Activated CD4-positive, alpha-beta T cell treated with anti-CD3 and anti-CD28 coated beads, Interleukin-2, amount 10 ng/mL, durations not matched to agents 24 days and 14 days (primary cell): ENCODE results near the gene AGFG1. TPM values are rescaled to one million over a fixed set of nuclear protein-coding genes. Genes with fewer than 3 reads are reported as not detected.

Experiments used
- DNase-seq: peaks from one replicate; pipeline ENCODE4 v3.0.0; 2022
- H3K27ac Mint-ChIP-seq: one replicate; pipeline ENCODE4 v1.8.0; 2022; ENCODE audit warnings: mild to moderate bottlenecking, mixed read lengths
- H3K27me3 Mint-ChIP-seq: one replicate; pipeline ENCODE4 v1.8.0; 2022; ENCODE audit warnings: mixed read lengths
- H3K36me3 Mint-ChIP-seq: one replicate; pipeline ENCODE4 v1.8.0; 2022; ENCODE audit warnings: low read depth, mild to moderate bottlenecking, mixed read lengths
- H3K4me1 Mint-ChIP-seq: one replicate; pipeline ENCODE4 v1.8.0; 2021; ENCODE audit warnings: mixed read lengths
- H3K4me3 Mint-ChIP-seq: one replicate; pipeline ENCODE4 v1.8.0; 2022; ENCODE audit warnings: mild to moderate bottlenecking, moderate library complexity, mixed read lengths
- H3K9me3 Mint-ChIP-seq: one replicate; pipeline ENCODE4 v1.8.0; 2021; ENCODE audit warnings: mixed read lengths
- intact Hi-C: fragments of 100-400 bp; cut with micrococcal nuclease; formaldehyde crosslinking; loops from one replicate; pipeline ENCODE4 v1.15.1; 2023
- total RNA-seq: library from RNA; stranded (reverse); gene quantifications from 2 replicates; pipeline ENCODE4 v1.2.3, GENCODE V29; 2022

The AGFG1 gene
- total RNA-seq, 1 donor from 2014 or later = 229 TPM

DNA sequence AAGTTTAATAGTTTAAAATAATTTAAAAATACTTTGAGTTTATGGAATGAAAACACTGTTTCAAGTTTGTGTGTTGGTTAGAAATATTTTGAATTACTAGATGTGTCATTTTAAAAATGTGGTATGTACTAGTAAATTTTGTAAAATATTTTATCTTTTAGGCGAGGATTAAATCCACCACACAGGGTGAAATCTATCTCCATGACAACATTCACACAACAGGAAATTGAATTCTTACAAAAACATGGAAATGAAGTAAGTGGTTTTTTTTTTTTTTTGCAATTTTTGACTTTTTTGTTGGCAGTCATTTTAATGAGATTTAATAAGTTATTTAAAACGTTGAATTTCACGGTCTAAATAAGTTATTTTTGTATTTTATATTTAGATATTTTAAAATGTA, 19.4 kb downstream of the AGFG1 start:
- DNase-seq = no peak
- Mint-ChIP-seq H3K4me3 (no peak overlapping the region), H3K36me3 (peaks cover 31% of the 10 kb centered on the region), H3K27ac (no peak overlapping the region), H3K4me1 (peaks cover 9% of the 10 kb centered on the region), H3K27me3 (no peaks in the 10 kb centered on the region), H3K9me3 (no peaks in the 10 kb centered on the region)
- intact Hi-C loops = no loop called here

DNA sequence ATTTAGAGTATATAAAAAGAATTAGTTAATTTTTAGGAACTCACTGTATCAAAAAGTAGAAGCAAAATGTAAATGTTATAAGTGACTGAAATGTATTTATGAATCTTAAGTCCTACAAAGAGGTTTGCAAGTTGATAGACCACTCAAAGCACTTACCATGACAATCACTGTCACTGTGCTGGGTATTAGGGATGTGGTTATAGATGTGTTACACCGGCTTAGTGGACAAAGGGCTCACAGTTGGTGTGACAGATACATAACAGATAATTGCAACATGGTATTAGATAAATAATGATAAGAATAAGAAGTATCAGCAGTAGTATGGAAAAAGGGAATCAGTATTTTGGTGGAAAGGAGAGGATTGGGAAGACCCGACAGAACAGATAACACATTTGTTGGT, 21.6 kb downstream of the AGFG1 start:
- H3K27ac Mint-ChIP-seq = no peak overlapping the region
- H3K9me3 Mint-ChIP-seq = no peaks in the 10 kb centered on the region
- no peak for DNase-seq
- peaks cover 23% of the 10 kb centered on the region for H3K36me3 Mint-ChIP-seq
- no peaks in the 10 kb centered on the region for H3K27me3 Mint-ChIP-seq
- peaks cover 3% of the 10 kb centered on the region for H3K4me1 Mint-ChIP-seq
- intact Hi-C loops = no loop called here
- no peak overlapping the region for H3K4me3 Mint-ChIP-seq

DNA sequence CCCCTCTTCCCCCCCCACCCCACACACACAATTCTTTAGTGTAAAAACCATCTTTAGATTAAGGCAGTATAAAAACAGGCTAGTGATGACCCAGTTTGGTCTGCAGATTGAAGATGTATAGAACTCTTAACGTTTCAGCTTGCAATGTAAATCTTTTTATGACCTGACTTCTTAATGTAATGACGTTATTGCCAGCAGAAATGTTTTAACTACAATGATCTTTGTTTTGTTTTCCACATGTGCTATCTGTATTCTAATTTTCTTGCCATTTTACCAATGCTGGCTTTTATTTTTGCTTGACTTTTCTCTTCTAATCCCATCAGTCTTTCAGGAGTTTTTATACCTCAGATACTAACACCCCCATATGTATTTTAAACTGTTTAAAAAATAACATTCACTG, 25.2 kb downstream of the AGFG1 start:
- H3K9me3 Mint-ChIP-seq = no peaks in the 10 kb centered on the region
- intact Hi-C loops = no loop called here
- DNase-seq = no peak
- peaks cover 30% of the 10 kb centered on the region for H3K36me3 Mint-ChIP-seq
- H3K27me3 Mint-ChIP-seq = no peaks in the 10 kb centered on the region
- no peak overlapping the region for H3K27ac Mint-ChIP-seq
- no peak overlapping the region for H3K4me3 Mint-ChIP-seq
- peaks cover 9% of the 10 kb centered on the region for H3K4me1 Mint-ChIP-seq

DNA sequence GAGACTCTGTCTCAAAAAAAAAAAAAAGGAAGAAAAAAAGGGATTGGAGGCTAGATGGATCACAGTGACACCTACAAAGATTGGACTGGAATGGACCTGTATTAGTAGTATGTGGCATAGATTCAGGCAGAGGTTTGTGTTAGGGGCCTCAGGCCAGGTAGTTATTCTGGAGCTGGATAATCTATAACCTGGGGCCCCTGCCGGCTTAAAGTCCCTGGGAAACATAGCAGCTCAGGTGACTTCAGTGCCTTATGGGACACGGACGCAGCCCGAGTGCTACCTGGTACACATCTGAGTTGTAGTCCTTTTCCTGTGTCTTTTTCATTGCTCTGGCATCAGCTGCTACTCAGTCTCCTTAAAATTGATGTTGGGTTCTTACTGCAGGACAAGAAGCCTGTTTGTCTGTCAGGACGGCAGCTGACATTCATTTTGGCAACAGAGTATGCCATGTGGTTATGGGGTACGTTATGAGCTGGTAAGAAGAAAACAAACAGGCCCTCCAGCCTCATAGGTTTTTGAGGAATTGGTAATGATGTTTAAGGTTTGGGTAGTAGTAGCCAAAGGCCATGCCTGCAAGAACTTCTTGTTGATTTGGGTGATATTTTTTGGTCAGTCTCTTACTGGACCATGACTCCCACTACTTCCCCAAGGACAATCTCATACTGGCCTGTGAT, 27.8 kb downstream of the AGFG1 start:
- Mint-ChIP-seq H3K27me3 (no peaks in the 10 kb centered on the region), H3K4me1 (peaks cover 19% of the 10 kb centered on the region), H3K4me3 (no peak overlapping the region), H3K27ac (peak overlapping the region; percentile 20), H3K36me3 (peaks cover 37% of the 10 kb centered on the region), H3K9me3 (no peaks in the 10 kb centered on the region)
- DNase-seq = no peak
- intact Hi-C loops = no loop called here

DNA sequence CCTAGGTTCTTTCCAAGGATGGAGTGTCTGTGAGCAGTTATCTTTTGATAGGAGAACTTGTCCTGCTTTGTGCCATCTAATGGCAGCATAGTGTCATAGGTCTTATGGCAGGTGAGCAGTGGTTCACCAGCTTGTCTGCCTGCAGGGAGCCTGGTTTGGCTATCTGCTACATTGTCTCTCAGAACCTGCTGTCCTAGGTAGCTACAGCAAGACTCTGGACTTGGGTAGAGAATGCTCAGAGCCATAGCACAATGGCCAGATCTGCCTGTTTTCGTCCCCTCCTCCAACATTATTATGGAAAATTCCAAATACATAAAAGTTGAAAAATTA, 28.3 kb downstream of the AGFG1 start:
- H3K4me1 Mint-ChIP-seq = peaks cover 20% of the 10 kb centered on the region
- intact Hi-C loops = no loop called here
- no peak for DNase-seq
- H3K4me3 Mint-ChIP-seq = no peak overlapping the region
- no peaks in the 10 kb centered on the region for H3K27me3 Mint-ChIP-seq
- peaks cover 35% of the 10 kb centered on the region for H3K36me3 Mint-ChIP-seq
- H3K9me3 Mint-ChIP-seq = no peaks in the 10 kb centered on the region
- H3K27ac Mint-ChIP-seq = peak overlapping the region; percentile 20

DNA sequence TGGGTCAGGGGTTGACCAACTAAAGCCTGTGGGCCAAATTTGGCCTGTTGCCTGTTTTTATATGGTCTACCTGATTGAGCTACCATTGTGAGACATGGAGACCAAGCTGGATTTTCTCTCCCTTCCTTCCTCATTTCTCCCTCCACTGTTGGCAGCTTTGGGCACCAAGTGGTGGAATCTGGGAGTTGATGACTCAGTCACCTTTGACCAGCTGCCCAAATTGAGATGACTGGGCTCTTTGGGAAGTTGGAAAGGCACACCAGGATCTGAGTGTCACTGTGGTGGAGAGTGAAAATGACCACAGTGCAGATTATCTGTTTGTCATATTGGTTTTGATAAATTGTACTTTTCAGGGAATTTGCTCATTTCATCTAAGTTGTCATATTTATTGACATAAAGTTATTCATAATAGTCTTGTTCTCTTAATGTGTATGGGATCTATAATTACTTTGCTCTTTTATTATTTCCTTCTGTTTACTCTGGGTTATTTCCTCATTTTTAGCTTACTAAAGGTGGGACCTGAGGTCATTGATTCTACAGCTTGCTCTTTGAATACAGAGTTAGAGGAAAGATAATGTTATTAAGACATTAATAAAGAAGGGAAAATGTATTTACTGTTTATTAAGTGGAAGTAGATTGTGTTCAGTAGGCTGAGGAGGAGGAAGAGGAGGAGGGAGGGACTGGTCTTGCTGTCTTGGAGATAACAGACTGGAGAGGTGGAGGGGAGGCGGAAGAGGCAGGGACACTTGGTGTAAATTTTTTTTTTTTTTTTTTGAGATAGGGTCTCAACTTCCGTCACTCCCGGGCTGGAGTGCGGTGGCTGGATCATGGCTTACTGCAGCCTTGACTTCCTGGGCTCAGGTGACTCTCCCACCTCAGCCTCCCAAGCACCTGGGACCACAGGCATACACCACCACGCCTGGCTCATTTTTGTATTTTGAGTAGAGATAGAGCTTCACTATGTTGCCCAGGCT, 31.8 kb downstream of the AGFG1 start:
- intact Hi-C loops = no loop called here
- no peaks in the 10 kb centered on the region for H3K9me3 Mint-ChIP-seq
- DNase-seq = no peak
- H3K4me3 Mint-ChIP-seq = no peak overlapping the region
- H3K27me3 Mint-ChIP-seq = no peaks in the 10 kb centered on the region
- peaks cover 34% of the 10 kb centered on the region for H3K4me1 Mint-ChIP-seq
- H3K36me3 Mint-ChIP-seq = peaks cover 38% of the 10 kb centered on the region
- H3K27ac Mint-ChIP-seq = no peak overlapping the region

DNA sequence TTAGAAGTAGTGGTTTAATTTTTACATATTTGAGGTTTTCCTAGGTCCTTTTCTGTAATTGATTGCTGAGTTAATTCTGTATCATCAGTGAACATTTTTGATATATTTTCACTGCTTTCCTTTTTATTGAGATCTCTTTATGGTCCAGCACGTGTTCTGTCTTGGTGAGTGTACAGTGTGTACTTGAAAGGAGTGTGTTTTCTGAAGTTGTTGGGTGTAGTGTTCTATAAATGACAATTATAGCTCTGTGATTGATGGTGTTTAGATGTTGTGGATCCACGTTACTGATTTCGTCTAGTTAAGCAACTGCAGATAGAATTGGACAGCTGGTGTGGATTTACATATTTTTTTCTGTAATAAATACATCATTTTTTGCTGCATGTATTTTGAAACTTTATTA, 32.7 kb downstream of the AGFG1 start:
- no peak for DNase-seq
- Mint-ChIP-seq H3K27me3 (no peaks in the 10 kb centered on the region), H3K9me3 (no peaks in the 10 kb centered on the region), H3K36me3 (peaks cover 37% of the 10 kb centered on the region), H3K4me3 (no peak overlapping the region), H3K27ac (no peak overlapping the region), H3K4me1 (peaks cover 35% of the 10 kb centered on the region)
- intact Hi-C loops = no loop called here

DNA sequence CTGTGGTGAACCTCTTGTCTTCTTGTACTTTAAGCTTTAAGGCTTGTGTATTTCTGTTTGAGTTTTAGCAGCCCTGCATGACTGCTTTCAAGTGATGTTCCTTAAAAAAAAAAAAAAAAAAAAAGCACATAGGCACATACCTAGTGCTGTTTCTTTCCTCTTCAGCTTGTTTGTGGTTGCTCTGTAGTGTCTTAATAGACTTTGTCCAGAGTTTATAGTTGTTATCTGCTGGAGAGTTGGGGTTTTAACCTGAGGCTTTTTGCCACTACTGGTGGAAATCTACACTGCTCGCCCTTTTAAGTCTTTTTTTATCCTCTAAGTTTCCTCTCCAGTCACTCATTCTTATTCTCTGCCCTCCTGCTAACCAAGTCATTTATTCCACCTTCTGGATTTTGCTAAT, 34.5 kb downstream of the AGFG1 start:
- Mint-ChIP-seq H3K27ac (peak overlapping the region; percentile 18), H3K36me3 (peaks cover 30% of the 10 kb centered on the region), H3K4me3 (no peak overlapping the region), H3K9me3 (no peaks in the 10 kb centered on the region), H3K27me3 (no peaks in the 10 kb centered on the region), H3K4me1 (peaks cover 44% of the 10 kb centered on the region)
- no peak for DNase-seq
- intact Hi-C loops = no loop called here

DNA sequence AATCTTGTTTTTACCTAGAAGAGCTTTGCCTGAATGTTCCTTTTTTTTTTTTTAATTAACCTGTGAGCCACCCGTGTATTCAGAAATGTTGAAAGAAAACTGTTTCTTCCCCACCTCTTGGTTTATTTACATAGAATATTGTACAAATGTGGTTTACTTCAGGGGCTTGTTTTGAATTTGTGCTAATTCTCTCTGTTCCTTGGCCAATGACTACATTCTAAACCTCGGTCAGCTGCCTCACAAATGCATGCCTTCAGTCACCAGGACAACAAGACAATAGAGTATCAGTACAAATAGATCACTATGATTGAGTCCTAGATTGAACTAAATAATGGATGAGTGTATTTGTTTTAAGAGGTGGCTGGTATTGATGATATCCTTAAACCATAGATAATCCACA, 36.0 kb downstream of the AGFG1 start:
- no peak overlapping the region for H3K4me3 Mint-ChIP-seq
- peaks cover 48% of the 10 kb centered on the region for H3K4me1 Mint-ChIP-seq
- no peak overlapping the region for H3K27ac Mint-ChIP-seq
- intact Hi-C loops = no loop called here
- DNase-seq = no peak
- peaks cover 23% of the 10 kb centered on the region for H3K36me3 Mint-ChIP-seq
- H3K27me3 Mint-ChIP-seq = no peaks in the 10 kb centered on the region
- no peaks in the 10 kb centered on the region for H3K9me3 Mint-ChIP-seq

DNA sequence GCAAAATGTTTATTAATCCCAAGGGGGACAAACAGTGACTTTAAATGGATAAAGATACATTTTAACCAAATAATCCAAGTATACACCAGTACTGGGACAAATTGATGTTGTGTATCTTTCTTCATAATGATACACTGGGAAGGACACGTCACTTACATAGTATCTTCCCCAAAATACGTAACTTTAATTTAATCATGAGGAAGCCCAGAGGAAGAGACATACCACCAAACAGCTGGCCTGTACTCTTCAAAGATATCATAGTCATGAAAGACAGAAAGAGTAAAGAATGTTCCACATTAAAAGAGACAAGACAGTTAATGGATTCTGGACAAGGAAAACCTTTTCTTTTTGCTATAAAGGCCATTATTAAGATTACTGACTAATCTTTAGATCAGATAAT, 37.1 kb downstream of the AGFG1 start:
- DNase-seq = no peak
- H3K27me3 Mint-ChIP-seq = no peaks in the 10 kb centered on the region
- no peaks in the 10 kb centered on the region for H3K9me3 Mint-ChIP-seq
- H3K36me3 Mint-ChIP-seq = peaks cover 19% of the 10 kb centered on the region
- intact Hi-C loops = no loop called here
- no peak overlapping the region for H3K27ac Mint-ChIP-seq
- no peak overlapping the region for H3K4me3 Mint-ChIP-seq
- peaks cover 42% of the 10 kb centered on the region for H3K4me1 Mint-ChIP-seq

DNA sequence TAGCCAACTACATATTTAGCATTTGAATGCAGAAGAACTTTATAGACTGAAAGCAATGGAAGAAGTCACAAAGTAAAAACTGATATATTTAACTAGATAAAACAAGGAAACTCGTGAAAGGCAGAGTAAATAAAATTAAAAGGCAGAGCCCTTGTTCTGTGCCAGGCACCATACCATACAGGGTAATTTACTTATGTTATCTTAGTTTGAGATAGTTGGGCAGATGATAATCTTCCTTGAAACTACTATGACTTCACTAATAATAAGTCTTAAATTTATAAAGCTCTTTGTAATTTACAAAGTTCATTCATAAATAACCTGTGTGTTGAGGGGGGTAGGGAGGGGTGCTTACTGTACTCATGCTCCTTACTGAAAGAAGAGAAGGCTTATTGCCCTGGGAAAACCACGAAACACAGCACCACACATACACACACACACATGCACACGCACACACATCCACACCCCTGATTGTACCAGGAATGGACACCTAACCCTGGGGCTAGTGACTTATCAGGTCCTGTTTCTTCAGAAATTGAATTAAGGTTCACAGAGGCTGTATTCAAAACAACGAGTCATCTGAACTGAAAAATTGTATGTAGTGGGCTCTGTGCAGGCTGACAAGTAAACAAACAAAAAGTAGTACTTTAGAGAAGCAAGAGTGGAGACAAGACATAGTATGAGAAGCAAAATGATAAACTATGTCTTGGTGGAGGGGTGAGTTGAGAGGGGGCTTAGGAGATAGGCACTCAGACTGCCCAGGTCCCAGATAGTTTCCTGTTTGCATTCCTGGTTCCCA, 38.1 kb downstream of the AGFG1 start:
- no peak overlapping the region for H3K4me3 Mint-ChIP-seq
- H3K9me3 Mint-ChIP-seq = no peaks in the 10 kb centered on the region
- H3K4me1 Mint-ChIP-seq = peaks cover 42% of the 10 kb centered on the region
- DNase-seq = no peak
- H3K27me3 Mint-ChIP-seq = no peaks in the 10 kb centered on the region
- intact Hi-C loops = loop anchor here (5.0 kb wide), 1 partner anchor 38 kb away; the partner anchor contains the start of gene AGFG1
- H3K36me3 Mint-ChIP-seq = peaks cover 17% of the 10 kb centered on the region
- H3K27ac Mint-ChIP-seq = no peak overlapping the region

DNA sequence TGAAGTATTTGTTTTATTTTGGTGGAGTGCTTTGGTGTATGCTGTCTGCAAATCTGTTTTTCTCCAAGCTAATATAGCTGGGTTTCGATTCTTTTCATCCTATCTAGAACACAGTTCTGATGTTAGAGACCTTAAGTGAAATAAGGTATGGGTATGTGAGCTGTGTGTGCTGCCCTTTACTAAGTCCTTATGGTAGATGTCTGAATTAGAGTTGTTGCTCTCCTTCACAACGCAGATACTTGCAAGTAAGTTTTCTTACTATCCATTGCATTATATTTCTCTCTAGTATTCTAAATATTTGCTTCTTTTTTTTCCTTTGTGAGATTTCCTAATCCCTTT, 38.6 kb downstream of the AGFG1 start:
- H3K27ac Mint-ChIP-seq = no peak overlapping the region
- no peak overlapping the region for H3K4me3 Mint-ChIP-seq
- H3K4me1 Mint-ChIP-seq = peaks cover 39% of the 10 kb centered on the region
- H3K36me3 Mint-ChIP-seq = peaks cover 16% of the 10 kb centered on the region
- intact Hi-C loops = loop anchor here (5.0 kb wide), 1 partner anchor 38 kb away; the partner anchor contains the start of gene AGFG1
- H3K9me3 Mint-ChIP-seq = no peaks in the 10 kb centered on the region
- DNase-seq = no peak
- H3K27me3 Mint-ChIP-seq = no peaks in the 10 kb centered on the region

DNA sequence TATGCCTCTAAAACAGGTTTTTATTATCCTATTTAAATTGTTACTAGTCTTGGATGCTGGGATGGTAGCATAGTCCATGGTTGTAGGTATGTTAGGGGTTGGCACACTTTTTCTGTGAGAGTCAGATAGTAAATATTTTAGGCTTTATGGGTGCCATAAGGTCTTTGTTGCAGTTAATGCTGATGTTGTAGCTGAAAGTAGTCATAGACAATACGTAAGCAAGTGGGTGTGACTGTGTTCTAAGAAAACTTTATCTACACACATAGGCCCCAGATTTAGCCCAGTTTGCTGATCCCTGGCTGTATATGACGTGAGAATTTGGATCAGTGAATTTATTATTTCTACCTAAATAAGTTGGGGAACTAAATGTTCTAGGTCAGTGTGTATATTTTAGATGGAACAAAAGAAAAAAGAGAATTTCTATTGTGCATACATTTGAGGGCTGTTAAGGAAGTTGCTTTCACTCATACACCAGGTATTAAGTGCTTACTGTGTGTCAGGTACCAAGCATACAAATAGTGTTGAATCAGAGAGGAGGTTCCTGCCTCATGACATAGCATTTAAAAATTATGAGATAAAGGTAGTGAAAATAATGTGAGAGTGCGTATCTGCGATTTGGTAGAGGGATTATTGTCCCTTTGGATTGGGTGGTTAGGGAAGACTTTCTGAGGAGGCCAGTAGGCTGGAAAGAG, 39.4 kb downstream of the AGFG1 start:
- Mint-ChIP-seq H3K36me3 (peaks cover 14% of the 10 kb centered on the region), H3K4me3 (no peak overlapping the region), H3K27ac (no peak overlapping the region), H3K27me3 (no peaks in the 10 kb centered on the region), H3K4me1 (peaks cover 38% of the 10 kb centered on the region), H3K9me3 (no peaks in the 10 kb centered on the region)
- no peak for DNase-seq
- intact Hi-C loops = loop anchor here (5.0 kb wide), 1 partner anchor 39 kb away; the partner anchor contains the start of gene AGFG1
